AG09309 (cell line): ENCODE data around the gene SOX15.
"Not testable (repeated sequence)": the region's sequence is repeated elsewhere in the genome, so short reads cannot be mapped to it uniquely, and the experiment has no call there.

Experiments
- DNase-seq: peaks from one replicate; pipeline ENCODE4 v3.0.0-alpha.2; 2010; ENCODE audit warnings: low read depth
- H3K4me3 ChIP-seq: 2 replicates; pipeline ENCODE4 v1.5.1; 2011; ENCODE audit warnings: mild to moderate bottlenecking, low read depth, low read length, moderate library complexity; ENCODE audit not compliant: control insufficient read depth
- CTCF ChIP-seq: IDR thresholded peaks from 2 replicates; pipeline ENCODE4 v1.5.1; 2011; ENCODE audit warnings: mild to moderate bottlenecking, low read depth, low read length, inconsistent platforms; ENCODE audit not compliant: insufficient read depth, control insufficient read depth; ENCODE audit errors: missing control alignments

Gene SOX15

GRCh38 chr17:7610641-7611040 lies 20.7 kb upstream of the SOX15 start:
- no peak for DNase-seq
- H3K4me3 ChIP-seq = no peak overlapping the region
- TF ChIP-seq CTCF = no peak

DNA sequence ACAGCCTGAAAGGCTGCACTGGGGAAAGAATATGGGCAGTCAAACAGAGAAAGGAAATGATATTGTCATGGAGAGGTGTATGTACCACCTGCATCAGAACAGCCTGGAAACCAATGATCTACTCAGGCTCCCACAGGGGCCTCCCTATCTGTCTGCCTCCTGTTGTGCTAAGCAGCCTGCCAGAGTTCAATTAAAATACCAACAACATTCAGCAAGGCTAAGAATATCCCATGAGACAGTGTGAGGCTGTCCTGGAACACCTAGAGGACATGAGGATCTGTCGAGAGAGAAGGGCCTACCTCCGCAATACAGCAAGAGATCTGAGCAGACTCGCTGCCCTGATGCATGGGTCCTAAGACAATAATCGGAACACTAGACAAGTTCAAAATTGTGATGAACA lies 16.4 kb upstream of the SOX15 start:
- TF ChIP-seq CTCF = no peak
- no peak overlapping the region for H3K4me3 ChIP-seq
- no peak for DNase-seq

DNA sequence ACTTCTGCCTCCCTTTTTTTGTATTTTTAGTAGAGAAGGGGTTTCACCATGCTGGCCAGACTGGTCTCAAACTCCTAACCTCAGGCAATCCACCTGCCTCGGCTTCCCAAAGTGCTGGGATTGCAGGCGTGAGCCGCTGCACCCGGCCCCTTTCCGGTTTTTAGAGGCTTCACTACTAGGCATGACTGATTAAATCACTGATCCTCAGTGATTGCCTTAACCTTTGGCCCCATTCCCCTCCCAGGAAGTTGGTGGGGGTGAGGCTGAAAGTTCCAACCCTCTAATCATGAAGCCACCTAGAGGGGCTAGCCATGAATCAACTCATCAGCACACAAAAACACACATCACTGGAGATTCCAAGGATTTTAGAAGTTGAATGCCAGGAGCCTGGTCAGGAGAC lies 7.7 kb upstream of the SOX15 start:
- DNase-seq, H3K4me3 ChIP-seq: not testable (repeated sequence)

DNA sequence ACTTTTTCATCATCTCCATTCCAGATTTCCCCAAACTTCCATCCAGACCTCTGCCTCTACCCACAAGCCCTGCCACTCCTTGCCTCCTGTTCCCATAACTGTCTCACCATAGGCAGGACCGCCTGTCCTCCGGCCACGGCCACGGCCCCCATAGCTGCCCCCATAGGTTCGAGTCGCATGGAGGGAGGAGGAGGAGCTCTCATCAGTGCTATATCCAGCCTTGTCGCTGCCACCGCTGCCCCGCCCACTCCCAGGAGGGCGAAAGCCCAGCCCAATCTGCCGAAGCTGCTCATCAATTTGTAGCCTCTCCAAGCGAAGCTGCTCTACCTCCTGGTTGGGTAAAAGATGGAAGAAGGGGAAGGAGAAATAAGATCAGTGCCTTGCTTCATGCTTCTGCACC lies 3.4 kb upstream of the SOX15 start:
- TF ChIP-seq CTCF = no peak
- no peak for DNase-seq
- no peak overlapping the region for H3K4me3 ChIP-seq

DNA sequence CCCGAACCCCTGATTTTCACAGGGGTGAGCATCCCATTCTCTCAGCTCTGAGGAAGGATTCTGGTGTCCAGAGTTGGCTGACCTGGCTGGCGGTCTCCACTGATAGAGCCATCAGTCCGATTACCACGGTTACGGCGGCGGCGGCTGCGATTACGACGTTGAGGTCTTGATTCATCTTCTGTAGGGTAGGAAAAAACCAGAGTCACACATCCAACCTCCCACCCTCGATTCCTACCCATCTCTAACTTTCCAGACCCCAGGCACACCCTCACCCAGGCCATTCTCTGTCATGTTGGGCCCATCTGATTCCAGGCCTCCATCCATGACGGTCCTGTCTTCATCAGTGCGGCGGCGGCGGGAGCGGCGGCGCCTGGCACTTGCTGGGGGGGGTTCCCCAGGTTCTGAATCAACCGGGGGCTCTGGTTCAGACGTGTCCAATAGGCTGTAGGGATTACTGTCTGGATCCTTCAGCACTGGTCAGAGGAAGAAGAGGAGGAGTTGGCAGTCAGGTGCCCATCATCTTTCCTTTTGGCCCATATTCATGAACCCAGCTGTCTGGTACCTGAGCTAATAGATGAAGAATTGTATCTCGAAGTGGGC lies 2.6 kb upstream of the SOX15 start:
- DNase-seq = no peak
- H3K4me3 ChIP-seq = no peak overlapping the region
- TF ChIP-seq CTCF = no peak

DNA sequence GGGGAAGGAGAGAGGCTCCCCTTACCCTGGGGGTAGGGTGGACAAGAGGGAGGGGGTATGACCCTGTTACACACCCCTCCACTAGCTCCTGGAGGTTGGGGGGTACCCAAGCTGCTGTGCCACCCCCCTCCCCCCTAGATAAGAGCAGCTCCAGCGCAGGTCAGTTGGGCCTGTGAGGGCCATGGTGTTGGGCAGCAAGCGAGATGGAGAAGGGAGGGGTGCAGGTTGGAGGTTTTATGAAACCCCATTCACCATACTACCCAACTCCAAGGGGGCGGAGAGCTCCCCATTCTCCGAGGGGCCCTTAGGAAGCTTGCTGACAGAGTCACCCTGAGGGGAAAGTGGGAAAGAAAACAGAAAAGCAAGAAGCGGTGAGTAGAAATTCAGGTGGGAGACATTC lies 1.7 kb upstream of the SOX15 start:
- H3K4me3 ChIP-seq = no peak overlapping the region
- no peak for TF ChIP-seq CTCF

GRCh38 chr17:7590743-7591142 lies 849 bp upstream of the SOX15 start:
- DNase-seq = no peak
- H3K4me3 ChIP-seq = no peak overlapping the region
- TF ChIP-seq CTCF = no peak

More for the DNA sequence above, 1.7 kb upstream of the SOX15 start:
- DNase-seq = no peak
